HG03442 (cell line): ENCODE measurements around the gene MRM2.

Experiments
- ATAC-seq: cut with Tn5 transposase; IDR thresholded peaks from one replicate; pipeline ENCODE4 v1.9.1; 2021; ENCODE audit warnings: mild to moderate bottlenecking, moderate library complexity; ENCODE audit not compliant: unreplicated experiment

Gene MRM2

DNA sequence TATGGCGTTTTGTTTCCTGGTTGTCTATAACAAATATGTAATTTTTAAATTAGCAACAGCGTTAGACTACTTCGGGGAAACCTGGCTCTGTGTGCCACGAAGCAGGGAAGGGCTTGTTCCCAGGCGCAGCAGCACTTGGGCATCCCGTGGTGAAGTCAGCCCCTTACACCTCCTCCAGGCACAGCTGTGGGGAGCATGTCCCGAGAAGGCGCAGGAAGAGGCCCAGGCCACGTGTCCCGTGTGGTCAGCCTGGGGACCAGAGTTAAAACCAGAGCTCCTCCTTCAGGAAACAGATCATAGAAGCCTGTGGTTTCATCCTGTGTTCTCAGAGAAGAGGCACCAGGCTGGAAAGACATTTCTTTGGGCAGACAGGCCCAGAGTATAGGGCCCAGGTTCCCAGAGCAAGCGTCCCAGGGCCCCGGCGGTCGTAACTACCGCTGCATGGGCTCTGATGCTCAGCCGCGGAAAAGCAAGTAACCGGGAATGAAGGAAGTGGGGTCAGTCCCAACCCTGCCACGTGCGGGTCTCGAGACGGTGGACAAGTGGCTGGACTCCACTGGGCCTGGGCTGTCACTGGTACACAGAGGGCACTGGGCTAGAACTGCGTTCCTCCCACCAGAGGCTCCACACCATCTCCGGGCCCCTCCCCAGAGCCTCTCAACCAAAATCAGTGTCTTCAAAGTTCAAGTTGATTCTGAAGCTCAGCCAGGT lies 7.1 kb upstream of the MRM2 start:
- peak; percentile 43 for ATAC-seq

DNA sequence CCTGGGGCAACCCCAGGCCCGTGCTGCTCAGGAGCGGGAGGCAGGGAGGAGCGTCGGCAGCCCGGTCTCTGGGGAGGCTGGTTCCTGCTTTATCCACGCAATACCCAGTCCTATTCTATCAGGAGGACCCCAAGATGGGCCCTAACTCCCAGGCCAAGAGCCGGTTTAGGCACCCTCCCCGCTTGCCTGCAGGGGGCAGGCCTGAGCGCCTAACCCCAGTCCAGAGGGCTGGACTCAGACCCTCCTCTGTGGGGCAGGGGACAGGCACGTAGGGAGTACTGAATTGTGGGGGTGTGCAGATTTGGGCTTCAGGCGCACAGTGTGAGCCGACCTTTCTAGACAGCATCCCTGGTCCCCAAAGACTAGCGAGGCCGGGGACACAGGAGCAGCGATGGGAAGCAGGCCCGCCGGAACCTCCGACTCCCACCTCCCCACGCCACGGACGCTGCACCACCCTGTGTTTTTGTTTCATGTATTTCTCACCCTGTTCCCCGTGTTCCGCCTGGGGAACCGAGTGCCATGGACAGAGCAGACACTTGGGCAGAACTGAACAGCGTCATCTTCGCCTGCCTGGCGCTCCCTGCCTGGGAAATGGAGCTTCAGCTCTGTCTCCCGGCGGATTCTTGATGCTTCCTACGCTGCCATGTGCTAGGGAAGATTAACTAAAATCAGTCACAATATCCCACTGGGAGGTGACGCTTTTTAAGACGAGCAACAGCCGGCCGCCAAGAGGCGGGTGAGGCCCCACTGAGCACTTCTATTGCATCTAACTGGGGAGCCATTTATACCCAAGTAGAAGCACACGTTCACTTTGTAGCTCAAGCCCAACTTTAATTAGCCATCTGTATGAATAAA lies 5.4 kb upstream of the MRM2 start:
- no peak for ATAC-seq

DNA sequence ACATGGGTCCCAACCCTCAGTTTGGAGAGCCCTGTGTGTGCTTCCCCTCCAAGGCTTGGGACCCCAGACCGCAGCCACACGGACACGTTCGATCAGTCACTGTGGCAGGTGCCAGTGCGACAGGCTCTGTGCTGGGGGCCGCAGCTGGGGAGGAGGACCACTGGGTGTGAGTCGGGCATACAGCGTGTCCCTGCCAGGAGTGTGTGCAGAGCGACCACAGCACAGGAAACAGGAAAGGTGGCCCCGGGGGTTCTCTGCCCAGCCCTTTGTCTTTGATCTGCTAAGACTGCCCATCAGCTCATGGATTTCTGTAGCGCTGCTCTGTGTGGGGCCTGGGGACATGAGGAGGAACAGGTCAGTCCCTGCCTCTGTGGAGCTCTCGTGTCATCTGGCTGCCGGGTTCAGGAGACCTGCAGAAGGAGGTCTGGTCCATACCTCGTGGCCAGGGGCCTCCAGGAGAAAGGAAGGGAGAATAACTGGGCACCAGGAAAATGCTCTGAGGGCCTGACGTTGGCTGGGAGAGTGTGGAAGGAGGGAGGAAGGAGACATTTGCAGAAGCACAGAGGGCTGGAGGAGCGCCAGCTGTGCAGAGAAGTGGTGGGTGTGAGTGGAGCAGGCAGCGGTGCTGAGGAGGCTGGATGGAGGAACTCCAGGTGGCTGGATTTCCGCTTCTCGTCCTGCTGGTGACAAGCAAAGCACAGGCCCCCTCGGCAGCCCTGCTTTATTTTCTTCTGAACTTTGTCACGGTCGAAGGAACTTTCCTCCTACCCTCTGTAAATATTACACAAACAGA lies 4.1 kb upstream of the MRM2 start:
- no peak for ATAC-seq

DNA sequence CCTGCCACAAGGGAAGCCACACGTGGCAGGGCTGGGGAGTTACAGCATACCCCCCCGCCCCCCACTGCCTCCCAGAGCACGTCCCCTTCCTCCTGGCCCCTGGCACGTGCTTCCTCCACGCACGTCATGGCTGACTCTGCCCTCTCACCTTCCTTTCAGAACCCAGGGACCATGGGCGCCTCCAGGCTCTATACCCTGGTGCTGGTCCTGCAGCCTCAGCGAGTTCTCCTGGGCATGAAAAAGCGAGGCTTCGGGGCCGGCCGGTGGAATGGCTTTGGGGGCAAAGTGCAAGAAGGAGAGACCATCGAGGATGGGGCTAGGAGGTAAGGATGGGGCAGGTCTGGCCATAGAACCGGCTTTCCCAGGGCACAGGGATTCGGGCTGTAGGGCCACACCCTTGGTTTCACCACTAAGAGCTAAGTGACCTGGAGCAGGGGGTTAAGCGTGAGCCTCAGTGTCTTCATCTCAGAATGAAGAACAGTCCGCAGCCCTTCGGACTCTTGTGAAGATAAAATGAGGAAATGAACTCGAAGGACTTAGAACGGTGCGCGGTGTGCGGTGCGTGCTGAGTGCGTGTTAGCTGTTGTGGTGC lies 2.5 kb upstream of the MRM2 start:
- ATAC-seq, result no peak

DNA sequence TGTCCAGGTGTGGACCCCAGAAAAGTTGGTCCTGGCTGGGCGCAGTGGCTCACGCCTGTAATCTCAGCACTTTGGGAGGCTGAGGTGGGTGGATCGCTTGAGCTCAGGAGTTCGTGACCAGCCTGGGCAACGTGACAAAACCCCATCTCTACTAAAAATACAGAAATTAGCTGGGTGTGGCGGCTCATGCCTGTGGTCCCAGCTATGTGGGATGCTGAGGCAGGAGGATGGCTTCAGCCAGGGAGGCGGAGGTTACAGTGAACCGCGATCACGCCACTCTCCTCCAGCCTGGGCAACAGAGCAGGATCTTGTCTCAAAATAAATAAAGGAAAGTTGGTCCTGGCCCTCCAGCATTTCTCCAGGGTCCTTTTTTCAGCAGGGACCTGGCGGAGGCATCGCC lies 1.5 kb upstream of the MRM2 start:
- ATAC-seq, result no peak

DNA sequence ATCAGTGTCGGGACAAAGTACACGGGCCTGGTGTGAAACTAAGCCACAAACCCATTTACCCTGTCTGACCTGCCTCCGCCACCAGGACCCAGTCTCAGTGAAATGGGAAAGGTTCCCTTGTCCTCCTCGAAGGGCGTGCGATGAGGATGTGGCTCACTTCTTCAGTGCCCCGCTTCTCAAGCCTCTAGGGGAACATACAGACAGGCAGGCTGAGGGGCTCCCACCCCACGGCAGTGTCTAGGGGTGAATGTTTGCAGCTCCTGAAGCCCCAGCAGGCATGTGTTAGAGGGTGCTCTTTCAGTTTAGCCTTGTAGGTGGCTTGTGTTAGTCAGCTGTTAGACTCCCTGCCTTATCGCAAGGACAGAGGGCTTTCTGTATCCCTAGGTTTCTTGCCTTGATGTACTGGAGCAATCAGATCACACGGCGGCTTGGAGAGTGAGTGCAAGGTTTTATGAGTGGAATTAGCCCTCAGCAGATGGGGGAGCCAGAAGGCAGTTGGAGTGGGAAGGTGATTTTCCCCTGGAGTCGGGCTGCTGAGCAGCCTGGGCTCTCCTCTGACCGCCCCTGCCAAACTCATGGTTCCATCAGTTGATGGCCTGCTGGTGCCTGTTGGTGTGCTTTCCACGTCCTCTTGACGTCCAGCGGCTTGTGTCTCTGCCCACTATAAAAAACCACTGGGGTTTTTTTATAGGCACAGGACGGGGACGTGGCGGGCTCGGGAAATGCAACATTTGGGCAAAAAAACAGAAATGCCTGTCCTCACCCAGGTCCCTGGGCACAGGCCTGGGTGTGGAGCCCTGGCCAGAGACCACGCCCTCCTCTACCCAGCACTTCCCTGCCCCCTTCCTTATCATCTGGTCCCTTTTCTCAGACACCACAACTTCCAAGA lies 780 bp upstream of the MRM2 start:
- ATAC-seq, result no peak

DNA sequence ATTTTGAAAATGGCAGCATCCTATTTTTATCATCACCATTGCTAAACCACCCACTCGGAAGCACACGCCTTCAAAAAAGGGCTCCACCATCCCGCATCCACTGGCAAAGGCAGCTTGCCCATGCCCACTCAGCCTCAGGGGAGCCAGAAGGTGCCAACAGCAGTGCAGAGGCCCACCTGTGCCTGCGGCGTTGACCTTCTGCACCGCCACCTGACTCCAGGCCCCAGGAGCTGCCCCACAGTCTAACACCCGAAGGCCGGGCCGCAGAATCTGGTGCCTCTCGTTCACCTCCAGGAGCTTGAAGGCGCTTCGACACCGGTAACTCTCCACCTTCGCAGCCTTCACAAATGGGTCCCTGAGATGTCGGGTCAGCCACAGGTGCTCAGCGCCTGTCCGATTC lies 2.8 kb downstream of the MRM2 start:
- ATAC-seq, result no peak

DNA sequence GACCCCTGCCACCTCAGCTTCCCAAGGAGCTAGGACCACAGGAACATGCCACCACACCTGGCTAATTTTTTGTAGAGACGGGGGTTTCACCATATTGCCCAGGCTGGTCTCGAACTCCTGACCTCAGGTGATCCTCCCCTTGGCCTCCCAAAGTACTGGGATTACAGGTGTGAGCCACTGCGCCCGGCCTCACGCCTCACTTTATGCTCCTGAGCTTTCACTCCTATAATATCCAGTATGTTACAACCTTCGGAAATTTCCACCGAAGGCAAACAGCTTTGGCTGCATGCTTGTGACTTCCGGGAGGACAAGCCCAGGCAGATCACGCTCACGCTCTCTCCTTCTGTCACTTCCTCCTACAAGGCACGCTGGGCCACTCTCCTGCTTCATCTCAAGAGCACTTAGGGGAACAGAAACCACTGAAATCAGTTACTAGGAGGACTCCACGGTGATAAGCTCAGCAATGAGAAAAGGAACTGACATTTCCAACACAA lies 4.8 kb downstream of the MRM2 start:
- peak; percentile 52 for ATAC-seq

DNA sequence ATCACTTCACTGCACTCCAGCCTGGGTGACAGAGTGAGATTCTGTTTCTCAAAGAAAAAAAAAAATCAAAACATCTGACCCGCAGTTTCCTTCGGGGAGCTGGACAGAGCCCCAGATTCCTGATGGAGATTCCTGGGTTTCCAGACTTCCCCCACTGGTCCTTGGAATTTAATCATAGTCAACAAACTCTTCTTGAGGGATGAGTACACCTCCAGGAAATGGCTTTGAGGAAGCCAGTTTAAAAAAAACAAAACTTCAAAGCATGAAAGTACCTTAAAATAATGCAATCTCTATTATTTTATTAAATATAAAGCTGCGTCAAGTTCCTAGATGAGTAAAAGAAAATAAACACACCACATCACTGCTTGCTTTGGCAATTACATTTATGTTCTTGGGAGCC lies 8.1 kb downstream of the MRM2 start:
- no peak for ATAC-seq

DNA sequence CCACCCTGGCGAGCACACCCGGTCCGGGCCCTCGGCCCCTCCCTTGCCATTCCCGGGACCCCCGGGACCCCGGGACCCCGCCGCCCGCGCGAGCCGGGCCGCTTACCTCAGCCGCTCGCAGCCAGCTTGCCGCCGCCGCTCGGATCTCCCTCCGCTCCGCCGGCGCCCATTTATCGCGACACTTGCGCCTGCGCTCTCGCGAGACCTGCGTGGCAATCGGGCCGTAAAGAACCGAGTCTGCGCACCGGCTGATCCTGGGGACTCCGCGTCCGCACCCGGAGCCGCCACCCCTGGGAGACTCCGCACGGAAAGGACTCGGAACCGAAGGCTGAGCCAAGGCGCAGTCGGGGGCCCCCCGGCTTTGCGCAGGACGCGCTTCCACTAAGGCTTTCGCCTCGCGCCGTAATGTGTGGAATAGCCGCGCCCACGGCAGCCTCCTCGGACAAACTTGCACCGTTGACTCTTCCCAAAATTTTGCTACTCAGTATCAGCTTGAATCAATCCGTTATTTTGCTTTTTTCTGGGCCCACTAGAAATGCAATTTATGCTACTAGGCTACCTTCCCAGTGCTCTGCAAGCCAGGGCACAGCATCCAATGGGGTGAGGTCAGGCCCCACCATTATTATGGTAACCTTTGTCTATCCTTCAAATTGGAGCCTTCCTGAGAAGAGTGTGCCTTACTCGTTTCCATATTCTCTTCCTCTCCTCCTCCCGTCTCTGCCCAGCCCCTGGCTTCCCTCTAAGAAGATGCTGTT lies 9.1 kb downstream of the MRM2 start, which contains the start of gene MAD1L1:
Gene MAD1L1, minus strand, starts transcription at position 180 of the 755 bp plus-strand sequence. CDS start 2,812 bp downstream, outside the sequence.
- peak; percentile 62 for ATAC-seq

DNA sequence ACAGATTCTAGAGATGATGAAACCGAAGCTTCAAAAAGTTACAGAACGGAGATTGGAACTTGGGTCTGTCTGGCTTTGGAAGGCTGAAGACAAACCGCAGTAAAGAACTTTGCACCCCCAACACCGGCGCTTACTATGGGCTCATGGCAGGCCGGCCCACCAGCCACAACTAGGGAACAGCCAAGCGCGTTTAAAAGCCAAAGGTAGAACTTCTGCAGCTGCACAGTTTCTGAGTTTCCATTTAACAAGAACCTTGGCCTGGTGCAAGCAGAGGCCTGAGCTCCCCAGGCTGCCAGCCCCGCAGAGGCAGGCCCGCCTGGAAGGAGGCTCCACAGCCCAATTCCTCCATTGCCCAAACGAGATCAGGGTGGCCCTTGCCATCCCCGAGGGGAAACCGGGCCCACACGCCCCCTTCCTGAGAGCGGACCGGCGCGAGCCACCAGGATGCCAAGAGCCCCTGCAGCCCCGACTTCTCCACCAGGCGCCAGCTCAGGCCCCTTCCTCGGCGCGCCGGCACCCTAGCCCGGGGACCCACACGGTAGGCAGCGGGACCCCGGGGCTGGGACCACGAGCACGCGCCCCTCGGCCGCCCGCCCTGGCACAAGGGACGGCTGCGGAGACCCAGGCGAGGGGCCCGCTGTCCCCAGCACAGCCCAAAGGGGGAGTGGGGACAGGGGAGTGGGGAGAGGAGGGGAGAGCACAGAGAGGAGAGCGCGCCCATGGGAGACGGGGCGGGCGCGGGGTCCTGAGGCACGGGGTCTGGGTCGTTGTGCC lies 9.8 kb downstream of the MRM2 start:
- peak; percentile 28 for ATAC-seq

DNA sequence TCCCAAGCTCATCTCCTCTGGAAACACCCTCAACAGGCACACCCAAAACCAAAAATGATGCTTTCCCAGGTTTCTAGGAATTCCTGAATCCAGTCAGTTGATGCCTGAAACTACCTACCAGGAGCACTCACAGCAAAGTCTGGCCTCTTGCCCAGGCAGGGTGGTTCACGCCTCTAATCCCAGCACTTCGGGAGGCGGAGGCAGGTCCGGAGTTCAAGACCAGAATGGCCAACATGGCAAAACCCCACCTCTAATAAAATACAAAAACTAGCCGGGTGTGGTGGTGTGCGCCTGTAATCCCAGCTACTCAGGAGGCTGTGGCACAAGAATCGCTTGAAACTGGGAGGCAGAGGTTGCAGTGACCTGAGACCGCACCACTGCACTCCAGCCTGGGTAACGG lies 11.1 kb downstream of the MRM2 start:
- ATAC-seq, result no peak

DNA sequence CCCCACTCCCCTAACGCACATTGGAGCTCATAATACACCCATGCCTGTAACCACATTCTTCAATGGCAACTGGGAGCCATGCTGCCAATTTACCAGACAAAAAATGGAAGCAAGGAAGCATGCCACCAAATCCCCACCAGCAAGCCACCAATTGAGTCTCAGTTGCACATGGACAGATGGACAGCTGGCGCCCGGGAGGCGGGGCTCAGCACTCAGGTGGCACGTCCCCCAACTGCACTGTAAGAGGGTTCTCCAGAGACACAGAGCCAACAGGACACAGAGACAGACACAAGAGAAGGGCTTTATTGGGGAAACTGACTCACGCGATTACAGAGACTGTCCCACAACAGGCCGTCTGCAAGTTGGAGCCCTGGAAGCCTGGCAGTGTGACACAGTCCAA lies 11.8 kb downstream of the MRM2 start:
- no peak for ATAC-seq

DNA sequence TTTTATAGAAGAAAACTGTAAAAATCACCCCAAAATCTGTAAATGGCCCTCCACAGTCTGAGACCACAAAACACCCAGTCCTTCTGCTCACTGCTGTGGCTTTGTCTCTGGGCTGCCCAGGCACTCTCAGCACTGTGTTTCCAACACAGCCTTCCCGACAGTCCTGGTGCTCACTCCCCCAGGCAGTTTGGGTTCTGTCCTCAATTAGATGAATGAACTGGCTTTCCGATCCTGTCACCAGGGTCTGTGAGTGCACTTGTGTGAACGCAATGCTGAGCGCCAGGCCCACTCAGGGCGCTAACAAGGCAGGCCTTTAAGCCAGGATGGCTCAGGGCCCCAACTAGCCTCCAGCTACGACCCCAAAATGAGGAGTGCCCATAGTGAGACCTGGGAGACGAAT lies 12.5 kb downstream of the MRM2 start:
- no peak for ATAC-seq

DNA sequence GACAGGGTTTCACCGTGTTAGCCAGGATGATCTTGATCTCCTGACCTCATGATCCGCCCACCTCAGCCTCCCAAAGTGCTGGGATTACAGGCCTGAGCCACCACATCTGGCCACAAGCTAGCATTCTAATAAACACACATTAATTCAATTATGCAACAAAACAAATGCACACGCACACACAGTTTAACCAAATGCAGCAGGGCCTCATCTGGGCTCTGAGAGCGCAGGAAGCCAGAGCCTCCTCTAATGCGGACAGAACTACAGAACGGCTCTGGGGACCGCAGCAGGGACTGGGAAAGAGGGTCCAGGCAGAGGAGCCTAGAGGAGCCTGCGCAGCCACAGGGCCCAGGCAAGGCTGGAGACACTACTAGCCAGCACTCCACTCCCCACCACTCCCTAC lies 13.1 kb downstream of the MRM2 start:
- no peak for ATAC-seq

DNA sequence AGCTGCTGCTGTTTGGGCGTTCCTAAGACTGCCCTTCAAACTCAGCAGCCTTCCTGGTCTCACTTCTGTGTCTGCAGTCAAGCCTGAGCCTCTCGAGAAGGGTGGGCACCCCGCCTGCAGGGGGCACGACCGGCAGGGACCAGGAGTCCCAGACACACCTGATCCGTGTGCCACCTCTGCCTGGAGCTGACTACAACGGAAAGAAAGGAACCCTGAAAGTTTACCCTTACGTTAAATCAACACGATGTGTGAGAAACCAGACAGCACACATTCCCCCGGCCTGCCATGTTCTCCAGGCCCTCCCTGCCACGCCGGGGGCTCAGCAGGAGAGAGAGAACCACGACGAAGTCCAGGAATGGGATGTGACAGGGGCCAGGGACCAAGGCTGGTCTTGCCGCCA lies 14.3 kb downstream of the MRM2 start:
- no peak for ATAC-seq

DNA sequence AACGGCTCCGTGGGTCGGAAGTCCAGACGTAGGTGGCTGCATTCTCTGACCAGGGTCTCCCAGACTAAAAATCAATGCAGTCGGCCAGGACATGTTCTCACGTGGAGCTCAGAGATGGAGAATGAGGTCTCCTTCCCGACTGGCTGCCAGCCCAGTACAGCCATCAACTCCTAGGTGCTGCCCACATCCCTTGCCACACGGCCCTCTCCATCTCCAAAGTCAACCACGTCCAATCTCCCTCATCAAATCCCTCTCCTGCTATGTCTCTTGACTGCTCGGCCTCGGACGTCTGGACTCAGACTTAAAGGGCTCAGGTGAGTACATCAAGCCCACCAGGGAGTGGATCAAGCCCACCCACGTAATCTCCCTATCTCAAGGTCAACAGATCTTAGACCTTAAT lies 16.2 kb downstream of the MRM2 start:
- ATAC-seq, result no peak

DNA sequence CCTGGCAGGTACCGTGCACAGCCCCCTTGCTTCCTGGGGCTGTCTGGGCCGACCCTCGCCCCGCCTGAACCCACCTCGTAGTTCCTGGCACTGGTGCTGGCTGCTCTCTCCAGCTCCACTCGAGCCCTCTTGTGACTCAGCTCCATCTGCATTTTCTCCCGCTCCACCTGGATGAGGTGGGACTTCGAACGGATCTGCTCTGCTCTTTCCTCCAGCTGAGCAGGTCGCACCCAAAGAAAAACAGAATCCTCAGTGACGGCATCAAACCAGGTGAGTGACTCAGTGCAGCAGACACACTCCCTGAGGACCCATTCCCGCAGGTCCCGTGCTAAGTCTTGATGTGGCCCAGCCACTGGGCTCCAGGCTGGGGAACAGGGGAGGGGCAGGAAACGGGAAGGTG lies 16.7 kb downstream of the MRM2 start:
- ATAC-seq, result no peak
